ENCODE measurements around the gene PRXL2A. TPM values are rescaled to one million over a fixed set of nuclear protein-coding genes. Genes with fewer than 3 reads are reported as not detected.

PRXL2A gene
- total RNA-seq, 2 donors from 2014 or later = 86.0 to 101 TPM

DNA sequence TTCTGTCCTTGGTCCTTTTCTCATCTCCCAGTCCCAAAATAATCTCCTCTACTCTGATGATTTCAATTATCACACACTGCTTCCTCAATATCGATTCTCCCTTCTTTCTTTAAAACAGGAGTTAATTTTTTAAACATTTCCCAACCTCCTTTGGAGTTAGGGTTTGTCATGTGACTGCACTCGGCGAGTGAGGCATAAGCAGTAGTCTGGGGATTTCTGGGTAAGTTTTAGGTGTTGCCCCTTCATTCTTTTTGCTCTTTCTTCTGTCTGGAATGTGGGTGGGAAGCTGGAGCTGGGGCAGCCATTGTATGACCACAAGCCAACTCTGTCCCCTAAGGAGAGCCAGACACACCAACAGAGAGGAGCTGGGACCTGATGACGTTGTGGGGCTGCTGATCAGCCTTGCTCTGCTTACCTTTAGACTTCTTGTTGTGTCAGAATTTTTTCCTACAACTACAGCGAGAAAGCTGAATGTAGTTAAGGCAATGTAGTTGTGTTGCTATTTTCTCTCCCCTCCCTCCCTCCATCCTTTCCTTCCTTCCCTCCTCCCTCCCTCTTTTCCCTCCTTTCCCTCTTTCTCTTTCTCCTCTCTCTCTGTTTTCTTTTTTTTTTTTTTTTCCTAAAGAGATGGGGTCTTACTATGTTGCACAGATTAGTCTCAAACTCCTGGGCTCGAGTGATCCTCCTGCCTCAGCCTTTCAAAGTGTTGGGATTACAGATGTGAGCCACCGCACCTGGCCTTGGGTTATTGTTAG, 39.3 kb downstream of the PRXL2A start:
- H3K36me3 ChIP-seq = no peaks in the 10 kb centered on the region
- no peak overlapping the region for H3K4me3 ChIP-seq
- intact Hi-C loops (cut with DNase I) = no loop called here
- no peak for DNase-seq (ENCODE audit: low spot score)
- TF ChIP-seq POLR2A (IDR thresholded peaks at IDR 0.05) = no peak
- no peak for TF ChIP-seq POLR2AphosphoS5 (IDR thresholded peaks at IDR 0.05)
- no peak for TF ChIP-seq CTCF (IDR thresholded peaks at IDR 0.05)
- H3K4me1 ChIP-seq (replicated peaks) = peaks cover 3% of the 10 kb centered on the region
- H3K27ac ChIP-seq = no peak overlapping the region
- H3K9me3 ChIP-seq = no peaks in the 10 kb centered on the region
- WGBS = 91% methylated on average over 7 of the region's 7 CpGs
- no peaks in the 10 kb centered on the region for H3K27me3 ChIP-seq (replicated peaks; ENCODE audit: insufficient read depth)

GRCh38 chr10:80448209-80448942, 40.0 kb downstream of the PRXL2A start:
- Histone ChIP-seq H3K4me3 (no peak overlapping the region), H3K27ac (no peak overlapping the region), H3K4me1 (replicated peaks) (peaks cover under 1% of the 10 kb centered on the region), H3K27me3 (replicated peaks; ENCODE audit: insufficient read depth) (no peaks in the 10 kb centered on the region), H3K36me3 (no peaks in the 10 kb centered on the region), H3K9me3 (no peaks in the 10 kb centered on the region)
- no peak for DNase-seq (ENCODE audit: low spot score)
- intact Hi-C loops (cut with DNase I) = no loop called here
- no peak for TF ChIP-seq POLR2AphosphoS5 (IDR thresholded peaks at IDR 0.05)
- TF ChIP-seq CTCF (IDR thresholded peaks at IDR 0.05) = no peak
- TF ChIP-seq POLR2A (IDR thresholded peaks at IDR 0.05) = no peak
- WGBS = 90% methylated on average over 4 of the region's 4 CpGs

DNA sequence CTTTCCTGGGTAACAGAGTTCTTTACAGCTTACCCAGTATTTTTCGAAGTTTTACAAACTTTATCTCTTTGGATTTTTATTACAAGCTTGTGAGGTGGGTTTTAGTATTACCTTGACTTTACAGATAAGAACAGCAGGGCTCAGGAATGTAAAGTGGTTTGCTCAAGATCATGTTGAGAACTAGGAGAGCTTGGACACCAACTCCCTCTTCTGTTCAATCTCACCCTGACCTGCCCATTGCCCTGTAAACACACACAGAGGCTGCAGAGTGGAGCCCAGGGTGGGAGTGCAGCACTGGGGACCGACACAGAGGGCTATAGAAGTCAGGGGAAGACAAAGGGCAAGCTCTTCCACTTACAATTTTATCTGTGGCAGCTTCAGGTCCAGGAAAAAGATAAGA, 41.2 kb downstream of the PRXL2A start:
- H3K4me3 ChIP-seq = no peak overlapping the region
- DNase-seq (ENCODE audit: low spot score) = no peak
- no peaks in the 10 kb centered on the region for H3K36me3 ChIP-seq
- H3K9me3 ChIP-seq = no peaks in the 10 kb centered on the region
- intact Hi-C loops (cut with DNase I) = no loop called here
- 61% methylated on average over 2 of the region's 2 CpGs for WGBS
- TF ChIP-seq POLR2A (IDR thresholded peaks at IDR 0.05) (no peak), POLR2AphosphoS5 (IDR thresholded peaks at IDR 0.05) (no peak), CTCF (IDR thresholded peaks at IDR 0.05) (no peak)
- H3K27ac ChIP-seq = no peak overlapping the region
- H3K4me1 ChIP-seq (replicated peaks) = no peaks in the 10 kb centered on the region
- H3K27me3 ChIP-seq (replicated peaks; ENCODE audit: insufficient read depth) = no peaks in the 10 kb centered on the region

DNA sequence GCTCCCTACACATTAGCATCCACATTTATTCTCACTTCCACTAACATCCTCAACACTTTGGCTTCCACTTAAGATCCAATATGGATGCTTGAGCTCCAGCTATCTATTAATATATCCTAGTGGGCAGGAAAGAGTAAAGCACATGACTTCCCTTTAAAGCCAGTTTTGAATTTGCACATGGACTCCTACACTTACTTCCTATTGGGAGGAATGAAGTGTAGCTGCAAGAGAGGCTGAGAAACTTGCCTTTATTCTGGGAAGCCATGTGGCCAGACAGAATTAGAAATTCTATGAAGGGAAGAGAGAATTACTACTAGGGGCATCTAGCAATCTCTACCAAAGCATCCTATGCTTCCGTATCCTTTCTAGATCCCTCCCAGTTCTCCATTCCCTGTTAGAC, 42.8 kb downstream of the PRXL2A start:
- Histone ChIP-seq H3K4me3 (no peak overlapping the region), H3K27ac (no peak overlapping the region), H3K27me3 (replicated peaks; ENCODE audit: insufficient read depth) (no peaks in the 10 kb centered on the region), H3K9me3 (no peaks in the 10 kb centered on the region), H3K36me3 (no peaks in the 10 kb centered on the region), H3K4me1 (replicated peaks) (no peaks in the 10 kb centered on the region)
- WGBS = 100% methylated on average over 1 of the region's 1 CpG
- intact Hi-C loops (cut with DNase I) = no loop called here
- TF ChIP-seq CTCF (IDR thresholded peaks at IDR 0.05) = no peak
- TF ChIP-seq POLR2AphosphoS5 (IDR thresholded peaks at IDR 0.05) = no peak
- no peak for TF ChIP-seq POLR2A (IDR thresholded peaks at IDR 0.05)
- no peak for DNase-seq (ENCODE audit: low spot score)

DNA sequence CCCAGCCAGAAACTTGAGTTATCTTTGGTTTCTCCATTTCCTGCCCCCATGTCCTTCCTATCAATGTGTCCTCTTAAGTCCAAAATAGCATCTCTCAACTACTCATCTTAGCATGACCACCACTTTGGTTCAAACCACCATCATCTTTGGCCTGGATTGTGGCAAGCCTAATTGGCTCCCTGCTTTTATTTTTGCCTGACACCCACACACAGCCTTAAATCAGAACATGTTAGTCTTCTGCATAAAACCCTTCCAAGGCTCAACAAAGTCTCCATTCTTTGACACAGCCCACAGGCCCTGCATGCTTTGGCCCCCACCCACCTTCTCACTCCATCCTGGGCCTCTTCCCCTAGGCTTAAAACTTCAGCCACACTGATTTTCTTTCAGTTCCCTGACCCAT, 43.7 kb downstream of the PRXL2A start:
- Histone ChIP-seq H3K27me3 (replicated peaks; ENCODE audit: insufficient read depth) (no peaks in the 10 kb centered on the region), H3K36me3 (no peaks in the 10 kb centered on the region), H3K9me3 (no peaks in the 10 kb centered on the region), H3K4me3 (no peak overlapping the region), H3K27ac (no peak overlapping the region), H3K4me1 (replicated peaks) (no peaks in the 10 kb centered on the region)
- intact Hi-C loops (cut with DNase I) = no loop called here
- TF ChIP-seq POLR2A (IDR thresholded peaks at IDR 0.05) (no peak), POLR2AphosphoS5 (IDR thresholded peaks at IDR 0.05) (no peak)
- DNase-seq (ENCODE audit: low spot score) = no peak
